Measurements from ENCODE around the gene NCBP3.
"Not testable (repeated sequence)": the region's sequence is repeated elsewhere in the genome, so short reads cannot be mapped to it uniquely, and the experiment has no call there.

The NCBP3 gene

DNA sequence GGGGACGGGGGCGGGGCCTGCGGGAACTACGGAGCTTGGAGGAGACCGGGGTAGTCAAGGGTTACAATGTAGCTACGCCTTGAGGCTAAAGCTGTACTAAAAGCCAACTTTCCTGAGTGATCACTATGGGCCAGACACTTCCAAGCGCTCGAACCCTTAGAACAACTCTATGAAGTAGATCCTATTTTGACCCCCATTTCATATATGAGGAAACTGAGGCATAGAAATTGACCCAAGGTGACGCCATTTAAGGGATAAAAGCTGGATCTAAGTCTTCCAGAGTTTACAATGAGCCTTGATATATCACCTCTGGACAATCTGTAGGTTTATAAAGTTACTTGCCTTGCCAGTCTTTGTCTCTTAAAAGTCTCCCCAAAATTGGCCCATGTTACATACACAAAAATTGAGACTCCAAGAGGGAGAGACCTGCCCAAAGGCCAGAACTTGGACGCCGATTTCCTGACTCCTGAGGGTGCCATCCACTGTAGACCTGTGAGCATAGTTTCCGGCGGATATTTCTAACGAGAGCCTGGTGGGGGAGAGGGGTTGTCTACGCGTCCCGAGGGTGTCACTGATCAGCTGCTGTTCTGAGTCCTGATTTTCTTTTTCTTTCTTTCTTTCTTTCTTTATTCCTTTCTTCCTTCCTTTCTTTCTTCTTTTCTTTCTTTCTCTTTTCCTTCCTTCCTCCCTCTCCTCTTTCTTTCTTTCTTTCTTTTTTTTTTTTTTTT is 555 bp upstream of the NCBP3 start:
- DNase-seq, result no peak

DNA sequence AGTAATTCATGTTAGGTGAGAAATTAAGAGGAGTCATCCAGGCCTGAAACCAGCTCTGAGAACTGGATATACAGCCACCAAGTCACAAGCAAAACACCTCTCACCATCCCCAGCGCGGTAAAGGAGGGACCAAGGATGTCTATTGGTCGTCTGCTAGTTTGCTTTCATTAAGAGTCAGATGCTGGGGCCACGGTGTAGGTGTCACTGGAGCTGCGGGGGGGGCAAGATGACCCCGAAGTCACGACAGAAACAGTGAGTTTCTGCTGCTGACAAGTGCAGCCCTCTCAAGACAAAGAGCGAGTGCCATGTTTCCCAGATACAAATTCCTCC is 790 bp downstream of the NCBP3 start:
- no peak for DNase-seq

DNA sequence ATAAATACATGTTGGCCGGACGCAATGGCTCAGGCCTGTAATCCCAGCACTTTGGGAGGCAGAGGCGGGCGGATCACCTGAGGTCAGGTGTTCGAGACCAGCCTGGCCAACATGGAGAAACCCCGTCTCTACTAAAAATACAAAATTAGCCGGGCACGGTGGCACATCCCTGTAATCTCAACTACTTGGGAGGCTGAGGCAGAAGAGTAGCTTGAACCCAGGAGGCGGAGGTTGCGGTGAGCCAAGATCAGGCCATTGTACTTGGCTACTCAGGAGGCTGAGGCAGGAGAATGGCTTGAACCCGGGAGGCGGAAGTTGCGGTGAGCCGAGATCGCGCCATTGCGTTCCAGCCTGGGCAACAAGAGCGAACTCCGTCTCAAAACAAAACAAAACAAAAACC is 1.5 kb downstream of the NCBP3 start:
- DNase-seq, result not testable (repeated sequence)

DNA sequence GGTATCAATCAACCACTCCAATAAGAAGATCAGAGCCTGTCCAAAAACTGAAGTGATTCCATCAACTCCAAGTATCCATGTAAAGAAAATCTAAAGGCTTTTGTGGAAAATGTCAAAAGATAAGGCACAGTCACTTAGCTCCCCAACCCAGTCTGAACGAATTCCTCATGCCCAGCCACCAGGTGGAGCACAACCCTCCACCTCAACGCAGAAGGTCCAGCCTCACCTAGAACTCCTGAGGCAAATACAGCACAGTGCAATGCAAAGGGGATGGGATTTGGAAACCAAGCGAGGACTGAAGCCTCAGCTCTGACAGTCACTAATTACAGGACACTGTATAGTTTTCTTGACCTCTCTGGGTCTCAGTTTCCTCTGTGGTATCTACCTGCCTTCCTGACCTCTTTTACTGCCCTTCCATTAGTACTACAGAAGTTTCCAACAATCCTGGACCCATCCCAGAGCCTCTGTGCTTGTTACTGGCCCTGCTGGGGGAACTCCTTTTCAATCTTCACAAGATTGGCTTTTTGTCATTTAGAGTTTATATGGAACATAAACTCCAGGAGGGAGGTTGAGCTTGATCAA is 2.0 kb downstream of the NCBP3 start:
- DNase-seq, result no peak

DNA sequence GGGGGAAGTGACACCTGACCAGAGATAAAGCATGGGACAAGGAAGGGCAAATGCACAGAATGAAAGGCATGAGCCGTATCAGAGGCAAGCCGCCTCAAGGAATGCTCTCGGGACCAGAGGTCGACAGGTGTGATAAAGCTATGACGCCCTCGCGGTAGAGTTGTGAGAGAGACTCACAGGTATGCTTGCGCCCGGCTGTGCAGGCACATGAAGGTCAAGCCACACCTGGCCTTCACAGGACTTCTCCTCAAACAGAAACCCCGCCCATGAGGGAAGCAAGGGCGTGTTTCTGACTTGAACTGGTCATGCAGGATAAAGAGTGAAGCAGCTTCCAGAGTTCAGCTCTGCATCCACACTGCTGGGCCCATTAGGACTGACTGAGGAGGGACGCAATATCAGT is 7.8 kb downstream of the NCBP3 start:
- no peak for DNase-seq

DNA sequence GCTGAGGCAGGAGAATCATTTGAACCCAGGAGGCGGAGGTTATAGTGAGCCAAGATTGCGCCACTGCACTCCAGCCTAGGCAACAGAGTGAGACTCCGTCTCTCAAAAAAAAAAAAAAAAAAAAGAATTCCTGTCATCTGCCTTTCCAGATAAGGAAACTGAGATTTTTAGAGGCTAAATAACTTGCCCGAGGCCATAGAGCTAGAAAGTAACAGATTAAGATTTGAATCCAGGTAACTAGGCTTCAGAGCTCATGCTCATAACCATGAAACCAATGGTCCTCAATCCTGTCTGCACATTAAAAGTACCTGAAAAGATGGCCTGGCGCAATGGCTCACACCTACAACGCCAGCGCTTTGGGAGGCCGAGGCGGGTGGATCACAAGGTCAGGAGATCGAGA is 9.5 kb downstream of the NCBP3 start:
- DNase-seq, result no peak

DNA sequence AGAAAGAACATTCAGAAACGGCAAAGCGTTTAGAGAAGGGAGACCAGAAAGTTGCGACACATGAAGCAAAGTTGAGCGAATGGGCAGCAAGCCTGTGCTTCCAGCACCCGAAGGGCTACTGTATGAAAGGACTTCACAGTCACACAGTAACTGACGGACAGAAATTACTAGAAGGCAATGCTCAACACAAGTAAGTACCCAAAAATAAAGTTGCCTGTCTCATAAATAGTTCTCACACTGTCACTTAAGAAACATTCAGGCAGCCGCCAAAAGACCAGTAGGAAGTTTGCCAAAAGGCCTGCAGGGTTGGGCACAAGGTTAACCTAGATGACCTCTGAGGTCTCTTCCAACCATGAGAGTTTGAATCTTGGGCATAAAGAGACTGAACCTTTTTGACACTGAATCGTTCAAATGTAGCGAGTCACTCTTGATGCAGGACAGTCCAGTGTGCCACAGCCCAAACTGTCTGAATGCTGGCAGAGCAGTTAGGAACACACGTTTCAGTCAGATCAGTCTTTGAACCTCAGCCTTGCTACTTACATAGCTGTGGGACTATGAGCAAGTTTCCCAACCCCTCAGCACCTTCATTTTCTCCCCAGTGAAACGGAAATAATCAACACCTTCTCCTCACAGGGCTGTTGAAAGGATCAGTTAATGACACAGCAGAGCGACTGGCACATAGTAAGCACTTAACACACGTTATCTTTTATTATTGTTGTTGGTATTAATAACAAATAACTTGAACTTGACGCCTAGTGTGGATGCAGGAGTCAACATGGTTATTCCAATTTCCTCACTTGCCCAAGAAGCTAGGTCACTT is 10.4 kb downstream of the NCBP3 start:
- no peak for DNase-seq

DNA sequence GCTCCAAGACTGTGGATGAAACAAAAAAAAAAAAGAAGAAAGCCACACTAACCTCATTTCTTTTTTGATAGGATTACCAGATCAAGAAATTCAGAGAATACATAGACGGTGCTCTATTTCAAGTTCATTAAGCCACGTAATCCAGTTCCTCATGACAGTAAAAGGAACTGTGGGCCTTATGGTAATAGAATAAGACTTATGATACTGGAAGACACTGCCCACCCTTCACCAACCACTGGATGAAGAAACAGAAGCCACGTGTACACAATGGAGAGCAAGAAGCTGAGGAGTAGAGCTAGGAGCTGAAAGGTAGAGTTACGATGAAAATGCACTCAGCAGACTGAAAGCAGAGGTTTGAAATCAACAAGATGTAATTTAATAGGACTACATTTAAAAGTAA is 11.2 kb downstream of the NCBP3 start:
- DNase-seq, result no peak

DNA sequence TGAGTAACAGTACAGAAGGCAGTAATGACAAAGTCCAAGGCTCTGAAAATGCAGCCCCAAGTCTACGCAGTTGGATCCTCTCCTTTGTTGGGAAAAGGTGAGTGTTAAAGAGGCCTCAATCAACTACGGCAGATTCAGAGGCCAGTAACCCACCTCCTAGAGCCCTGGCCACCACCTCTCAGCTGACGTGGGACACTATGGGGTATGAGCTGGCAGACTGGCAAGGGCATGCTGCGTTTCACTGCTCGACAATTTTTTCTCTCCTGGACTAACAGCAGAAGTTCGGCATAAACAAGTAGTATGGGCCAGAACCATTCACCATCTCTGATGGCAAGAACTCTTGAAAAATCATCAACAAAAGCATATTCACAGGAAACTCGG is 17.2 kb downstream of the NCBP3 start:
- no peak for DNase-seq

DNA sequence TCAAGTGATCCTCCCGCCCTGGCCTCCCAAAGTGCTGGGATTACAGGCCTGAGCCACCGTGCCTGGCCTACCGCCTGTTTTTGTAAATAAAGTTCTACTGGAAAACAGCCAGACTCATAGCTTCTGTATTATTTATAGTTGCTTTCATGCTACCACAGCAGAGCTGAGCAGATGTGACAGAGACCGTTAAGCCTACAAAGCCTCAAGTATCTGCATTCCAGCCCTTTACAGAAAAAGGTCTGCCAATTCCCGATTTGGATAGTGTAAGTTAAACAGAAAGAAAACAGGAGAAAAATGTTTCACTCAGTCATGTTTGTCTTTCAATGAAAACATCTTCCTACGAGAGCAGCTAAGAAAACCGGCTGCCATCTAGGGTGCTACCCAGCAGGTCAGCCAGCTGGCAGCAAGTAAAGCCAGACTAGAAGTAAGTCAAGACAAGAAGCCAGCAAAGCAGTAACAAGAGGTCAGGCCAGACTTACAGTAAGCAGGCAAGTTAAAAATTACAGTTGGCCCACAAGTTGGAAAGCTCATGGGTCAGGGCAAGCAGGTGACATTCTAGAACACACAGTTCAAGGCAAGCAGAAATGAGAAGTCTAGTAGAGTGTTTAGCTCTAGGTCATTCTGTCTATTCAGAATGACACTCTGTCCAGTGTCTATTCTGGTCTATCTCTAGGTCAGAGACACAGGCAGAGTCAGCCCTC is 17.7 kb downstream of the NCBP3 start:
- no peak for DNase-seq

DNA sequence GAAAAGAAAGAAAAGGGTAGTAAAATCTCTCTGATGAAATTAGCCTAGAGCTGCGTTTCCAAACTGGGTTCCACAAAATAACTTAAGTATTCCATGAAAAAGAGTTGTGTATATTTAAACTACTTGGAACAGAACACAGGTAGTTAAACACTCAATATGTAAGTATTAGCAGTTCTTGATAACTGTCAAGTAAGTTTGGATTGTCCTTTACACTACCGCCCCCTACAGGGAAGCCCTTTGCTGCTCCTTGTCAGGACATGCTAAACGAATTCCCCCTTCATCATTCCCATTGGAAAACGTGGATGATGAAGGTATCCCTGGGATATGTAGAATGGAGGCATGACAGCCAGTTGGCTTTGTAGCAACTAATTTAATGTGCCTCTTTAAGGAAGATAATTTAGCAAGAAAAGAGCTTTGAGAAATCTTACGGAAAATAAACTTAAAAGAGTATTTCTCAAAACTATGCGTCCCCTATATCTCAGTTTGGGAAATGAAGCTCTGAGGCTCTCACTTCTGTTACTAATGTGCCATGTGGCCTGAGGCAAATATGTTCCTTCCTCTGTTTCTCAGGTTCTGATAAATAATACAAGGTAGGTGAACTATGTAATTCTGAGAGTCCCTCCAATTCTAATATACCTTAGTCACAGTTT is 18.8 kb downstream of the NCBP3 start:
- DNase-seq, result no peak

DNA sequence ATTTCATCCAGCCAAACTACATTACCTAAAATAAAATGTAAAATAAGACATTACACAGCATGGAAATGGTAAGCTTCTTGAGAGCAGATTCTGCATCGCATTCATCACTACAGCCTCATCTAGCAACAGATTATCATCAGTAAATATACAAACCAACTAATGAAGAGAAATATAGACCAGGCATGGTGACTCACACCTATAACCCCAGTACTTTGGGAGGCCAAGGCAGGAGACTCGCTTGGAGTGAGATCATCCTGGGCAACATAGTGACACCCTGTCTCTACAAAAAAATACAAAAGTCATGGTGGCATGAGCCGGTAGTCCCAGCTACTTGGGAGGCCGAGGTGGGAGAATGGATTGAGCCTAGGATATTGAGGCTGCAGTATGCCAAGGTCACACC is 19.9 kb downstream of the NCBP3 start:
- DNase-seq, result no peak

DNA sequence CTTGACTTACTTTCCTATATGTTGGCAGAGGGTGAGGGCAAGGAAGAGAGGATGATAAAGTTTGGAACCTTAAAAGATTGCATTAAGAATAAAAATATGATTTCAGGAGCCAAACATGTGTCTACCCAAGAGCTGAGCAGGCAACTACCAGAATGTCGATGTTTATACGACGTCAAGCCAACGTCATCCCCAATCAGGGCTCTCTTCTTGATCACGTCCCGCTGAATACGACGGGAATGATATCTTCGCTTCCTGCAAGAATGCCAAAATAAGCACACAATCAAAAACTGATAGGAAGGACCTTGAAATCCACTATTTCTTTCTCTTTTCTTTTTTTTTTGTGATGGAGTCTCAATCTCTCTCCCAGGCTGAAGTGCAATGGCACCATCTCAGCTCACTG is 24.9 kb downstream of the NCBP3 start:
- no peak for DNase-seq

DNA sequence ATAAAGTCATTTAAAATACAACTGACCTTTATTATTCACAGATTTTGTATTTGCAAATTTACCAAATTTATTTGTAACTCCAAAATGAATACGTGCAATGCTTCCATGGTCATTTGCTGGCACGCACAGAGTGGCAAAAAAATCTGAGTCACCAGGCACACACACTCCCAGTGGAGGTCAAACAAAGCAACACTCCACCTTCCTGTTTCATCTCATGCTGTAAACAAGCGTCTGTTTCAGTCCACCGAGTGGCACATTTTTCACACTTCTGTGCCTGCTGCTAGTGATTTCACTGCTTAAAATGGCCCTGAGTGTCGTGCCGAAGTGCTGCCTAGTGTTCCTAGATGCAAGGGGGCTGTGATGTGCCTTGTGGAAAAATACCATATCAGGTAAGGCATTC is 27.3 kb downstream of the NCBP3 start:
- DNase-seq, result no peak

DNA sequence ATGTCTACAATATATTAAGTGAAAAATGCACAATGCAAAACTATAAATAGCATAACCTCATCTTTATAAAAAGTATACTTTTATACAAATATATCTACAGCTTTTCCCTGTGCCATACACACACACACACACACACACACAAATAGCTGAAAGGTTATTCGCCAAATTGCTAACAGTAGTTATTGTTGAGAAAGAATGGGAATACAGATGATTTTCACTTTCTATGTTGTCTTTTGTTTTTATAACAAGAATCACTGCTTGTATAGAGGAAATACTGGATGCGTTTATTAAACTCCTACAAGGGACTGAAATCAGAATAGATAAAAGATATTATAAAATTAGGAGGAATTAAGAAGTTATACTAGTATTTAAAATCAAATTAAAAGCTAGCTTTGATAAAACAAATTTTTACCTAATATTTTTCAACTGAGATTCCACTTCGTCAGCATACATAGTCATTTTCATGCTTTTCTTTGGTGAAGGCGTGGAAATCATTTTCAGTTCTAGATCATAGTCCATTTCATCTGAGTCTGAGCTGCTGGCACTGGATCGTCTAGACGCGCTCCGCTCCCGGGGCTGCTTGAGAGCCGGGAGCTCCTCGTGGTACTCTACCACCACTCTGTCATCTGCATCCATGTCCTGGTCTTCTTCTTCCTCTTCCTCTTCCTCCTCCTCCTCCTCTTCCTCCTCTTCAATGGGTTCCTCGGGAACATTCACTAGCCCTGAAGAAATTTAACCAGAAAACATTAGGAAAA is 28.0 kb downstream of the NCBP3 start:
- DNase-seq, result no peak

DNA sequence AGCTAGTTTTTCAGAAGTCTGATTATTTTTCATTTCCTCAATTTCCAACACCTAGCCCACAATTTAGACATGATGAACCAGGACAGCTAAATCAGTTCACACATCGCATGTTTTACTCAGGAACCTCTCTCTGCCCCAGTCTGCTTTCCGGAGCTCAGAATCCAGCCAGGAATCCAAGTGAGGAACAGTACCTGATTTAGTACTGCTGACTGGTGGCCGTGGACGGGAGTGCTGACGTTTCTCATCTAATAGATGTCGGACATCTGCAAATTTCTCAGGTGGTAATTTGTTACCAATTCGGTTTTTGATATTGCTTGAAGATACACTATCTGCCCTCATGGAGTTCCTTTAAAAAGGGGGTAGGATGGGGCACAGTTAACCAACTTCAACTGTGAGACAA is 30.1 kb downstream of the NCBP3 start:
- no peak for DNase-seq

DNA sequence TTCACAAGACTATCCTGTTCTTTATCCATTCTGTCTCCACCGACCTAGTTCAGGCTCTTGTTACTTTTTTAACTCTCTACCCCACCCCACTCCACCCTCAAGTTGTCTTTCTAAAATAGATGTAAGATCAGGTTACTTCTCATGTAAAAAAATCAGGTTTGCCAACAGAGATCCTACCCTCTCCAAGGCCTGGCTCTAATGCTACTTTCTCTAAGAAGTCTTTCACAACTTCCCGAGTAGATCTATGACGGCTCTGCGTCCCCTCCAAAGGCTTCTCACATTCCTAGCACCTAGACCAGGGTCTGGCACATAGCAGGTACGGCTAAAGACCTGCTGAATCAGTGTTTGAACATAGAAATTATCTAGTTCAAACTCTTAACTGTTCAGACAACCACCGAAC is 30.9 kb downstream of the NCBP3 start:
- DNase-seq, result no peak

DNA sequence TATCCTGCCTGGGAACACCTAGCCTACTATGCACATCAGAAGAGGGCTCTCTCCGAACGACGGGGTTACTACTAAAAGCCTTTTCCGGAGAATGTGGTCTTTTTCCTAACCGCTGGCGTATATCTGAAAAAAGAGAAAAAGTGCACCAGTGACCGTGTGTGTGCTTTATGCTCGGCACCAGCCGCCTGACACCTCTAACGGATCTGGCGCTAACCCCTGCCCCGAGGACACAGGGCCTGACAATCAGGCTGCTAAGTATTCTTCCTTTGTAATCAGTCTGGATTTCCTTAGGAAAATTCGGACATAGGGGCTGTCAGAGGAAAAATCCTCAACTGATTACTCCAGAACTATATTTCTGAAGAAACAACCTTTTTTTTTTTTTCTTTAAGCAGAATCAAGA is 31.7 kb downstream of the NCBP3 start:
- DNase-seq, result no peak

DNA sequence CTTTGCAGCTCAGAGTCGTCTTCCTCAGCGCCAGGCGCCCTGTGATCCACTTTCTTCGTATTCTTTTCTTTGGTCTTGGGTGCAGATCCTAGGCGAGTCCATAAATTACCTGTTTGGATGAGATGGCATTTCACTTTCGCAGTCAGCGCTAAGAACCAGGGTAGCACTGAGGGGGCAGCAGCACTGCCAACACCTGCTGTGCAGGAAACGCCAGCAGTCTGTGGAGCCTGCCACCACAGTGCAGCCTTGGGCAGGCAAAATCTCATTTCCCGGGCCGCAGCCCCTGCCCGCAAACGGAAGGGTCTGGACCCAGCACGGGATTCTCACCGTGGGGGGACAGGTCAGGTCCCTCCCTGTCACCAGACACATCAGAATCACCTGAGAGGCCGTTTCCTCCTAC is 32.9 kb downstream of the NCBP3 start:
- no peak for DNase-seq

DNA sequence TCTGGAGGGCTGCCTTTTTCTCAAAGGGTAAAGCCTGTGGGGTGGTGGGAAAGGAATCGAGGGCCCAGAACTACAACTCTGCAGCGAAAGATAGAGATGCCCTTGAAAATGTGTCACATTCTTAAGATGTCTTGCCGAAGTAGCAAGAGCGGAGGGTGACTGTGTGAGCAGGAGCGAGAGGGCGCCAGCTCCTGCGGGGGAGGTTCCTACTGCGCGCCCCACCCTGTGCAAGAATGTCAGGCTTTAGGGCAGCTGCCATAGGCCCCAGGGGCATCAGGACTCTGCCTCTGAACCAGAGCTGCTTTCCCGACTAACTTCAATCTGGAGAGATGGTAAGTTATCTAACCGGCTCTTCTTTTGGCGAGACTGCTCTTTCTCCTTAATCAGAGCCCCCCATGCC is 33.3 kb downstream of the NCBP3 start:
- DNase-seq, result no peak

DNA sequence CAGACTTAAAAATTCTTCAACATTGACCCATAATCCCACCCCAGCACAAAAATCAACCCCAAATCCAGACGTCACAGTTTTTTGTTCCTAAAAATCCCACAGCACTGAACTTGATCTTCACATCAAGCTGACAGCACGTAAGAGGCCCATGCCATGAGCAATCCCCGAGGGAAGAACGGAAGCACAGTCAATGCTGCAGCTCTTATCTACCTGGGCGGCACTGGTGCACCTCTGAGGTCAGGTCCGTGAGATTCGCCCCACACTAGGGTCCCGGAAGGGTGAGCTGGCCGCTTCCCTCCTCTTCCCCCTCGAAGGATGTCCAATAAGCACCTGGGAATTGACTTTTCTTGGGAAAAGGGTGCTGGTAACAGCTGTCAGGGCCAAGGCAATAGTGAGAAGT is 33.8 kb downstream of the NCBP3 start:
- no peak for DNase-seq

DNA sequence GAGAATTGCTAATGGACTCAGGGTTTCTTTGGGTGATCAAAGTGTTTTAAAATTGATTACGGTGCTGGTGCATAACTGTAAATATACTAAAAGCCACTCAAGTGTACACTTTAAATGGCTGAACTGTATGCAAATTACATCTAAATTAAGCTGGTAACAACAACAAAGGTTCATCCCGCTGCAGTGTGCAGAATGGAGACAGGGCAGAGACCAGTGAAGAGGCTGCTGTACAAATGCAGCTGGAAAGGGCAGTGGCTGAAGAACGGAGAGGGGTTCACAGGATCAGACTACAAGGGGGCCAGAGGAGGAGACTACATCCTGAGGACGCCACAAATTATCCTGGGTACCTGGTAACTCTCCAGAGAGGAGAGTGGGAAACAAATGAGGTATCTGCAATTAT is 36.0 kb downstream of the NCBP3 start:
- no peak for DNase-seq

DNA sequence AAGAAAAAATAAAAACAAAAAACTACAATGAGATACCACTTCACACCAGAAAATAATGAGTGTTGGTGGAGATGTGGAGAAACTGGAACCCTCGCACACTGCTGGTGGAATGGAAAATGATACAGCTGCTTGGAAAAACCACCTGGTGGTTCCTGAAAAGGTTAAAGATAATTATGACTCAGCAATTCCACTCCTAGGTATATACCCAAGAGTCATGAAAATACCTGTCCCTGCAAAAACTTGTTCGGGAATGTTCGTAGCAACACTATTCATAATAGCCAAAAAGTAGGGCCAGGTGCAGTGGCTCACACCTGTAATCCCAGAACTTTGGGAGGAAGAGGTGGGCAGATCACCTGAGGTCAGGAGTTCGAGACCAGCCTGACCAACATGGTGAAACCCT is 36.9 kb downstream of the NCBP3 start:
- no peak for DNase-seq

Measured in COR-L47 (cell line).